Adrenal gland (tissue), 12 donors: ENCODE results near the gene TPO. TPM values are rescaled to one million over a fixed set of nuclear protein-coding genes. Genes with fewer than 3 reads are reported as not detected.

Experiments used
- DNase-seq, 7 donors: peaks; one replicate each; pipeline ENCODE4 v3.0.0-alpha.2; 2019 to 2020
- H3K27ac ChIP-seq, 5 donors: fragments of 200-600 bp; sonication (generic) in 4 of 5; 1 replicate in 3 of 5; 2 replicates in 2 of 5; pipeline versions ENCODE4 v1.5.1 to v1.8.0; 2016 to 2020; ENCODE audit warnings: mild to moderate bottlenecking in 1 of 5
- H3K27me3 ChIP-seq: fragments of 200-600 bp; 2 replicates; pipeline ENCODE4 v1.8.0; 2021
- H3K36me3 ChIP-seq, 2 donors: fragments of 200-600 bp; replicated peaks in 1 of 2; 1 replicate in 1 of 2; 2 replicates in 1 of 2; pipeline versions ENCODE4 v1.5.1 to v1.8.0; 2018 to 2022
- H3K4me1 ChIP-seq, 2 donors: fragments of 200-600 bp; replicated peaks in 1 of 2; 1 replicate in 1 of 2; 2 replicates in 1 of 2; pipeline versions ENCODE4 v1.5.1 to v1.8.0; 2018 to 2021
- H3K4me3 ChIP-seq, 4 donors: fragments of 200-600 bp; sonication (generic) in 3 of 4; one replicate each; pipeline ENCODE4 v1.5.1; 2016 to 2018
- H3K9me3 ChIP-seq, 3 donors: fragments of 200-600 bp; sonication (generic) in 1 of 3; replicated peaks in 1 of 3; 1 replicate in 2 of 3; 2 replicates in 1 of 3; pipeline versions ENCODE4 v1.5.1 to v1.8.0; 2016 to 2021
- POLR2A ChIP-seq, 2 donors: fragments of 450-650 bp; IDR thresholded peaks; one replicate each; pipeline ENCODE4 v1.6.1; 2017; ENCODE audit warnings: antibody characterized with exemption in 2 of 2, mild to moderate bottlenecking in 2 of 2, moderate library complexity in 1 of 2
- WGBS, 4 donors: extraction: QIAGEN DNeasy Blood & Tissue Kit in 2 of 4; methylation state at CpG; one replicate each; pipeline versions ENCODE4 v1.1.5 to v1.1.7; 2013 to 2017; 5-methylcytosine and 5-hydroxymethylcytosine counted together
- intact Hi-C, 2 donors: fragments of 100-400 bp; cut with DNase I; formaldehyde crosslinking; loops; one replicate each; pipeline versions ENCODE4 v1.14.1 to v1.15.0; 2022 to 2023
- polyA plus RNA-seq, 3 donors: library from polyadenylated mRNA; stranded (reverse); fragments of 200-250 nt in 2 of 3; fragments of 350-450 nt in 1 of 3; fragmentation: Illumina TruSeq in 1 of 3; extraction: RNeasy Lipid Tissue Mini Kit (QIAGEN cat#74804) in 1 of 3; gene quantifications; one replicate each; pipeline ENCODE4 v1.2.3, GENCODE V29; 2013 to 2014
- total RNA-seq, 9 donors: library from RNA; depleted of rRNA in 4 of 9; stranded (reverse); fragments of >200 nt in 4 of 9; fragments of 120-200 nt in 1 of 9; fragmentation: NEBNext Ultra II Directional in 1 of 9; extraction: Animal tissue kit (Norgen Biotek cat#: 25700) in 1 of 9; gene quantifications; one replicate each; pipeline versions ENCODE4 v1.1.0 to v1.2.4, GENCODE V29; 2013 to 2023
- TF ChIP-seq, protein P1 (sequence below), 6 experiments: fragments of 450-650 bp in 4 of 6; fragments of 200-600 bp in 2 of 6; sonication (generic) in 1 of 6; IDR thresholded peaks; 1 replicate in 5 of 6; 2 replicates in 1 of 6; pipeline versions ENCODE4 v1.5.1 to v1.8.0; 2016 to 2021; ENCODE audit warnings: antibody characterized with exemption in 6 of 6, mild to moderate bottlenecking in 2 of 6, moderate library complexity in 1 of 6
- donor health status: healthy with polysubstance abuse.
- donor health status: Bipolar disorder and iron deficiency.
- donor health status: DM: yes; HTN: yes; CAD: no.
- donor health status: DM: no; HTN: no; CAD: no.
- donor health status: DM: no; HTN: no; CAD: no.
- donor health status: DM: yes; HTN: yes; CAD: no.

TPO gene
- total and polyA plus RNA-seq, 12 donors, result 0.08 to 16.0 (median 1.6) TPM; not detected in 8

DNA sequence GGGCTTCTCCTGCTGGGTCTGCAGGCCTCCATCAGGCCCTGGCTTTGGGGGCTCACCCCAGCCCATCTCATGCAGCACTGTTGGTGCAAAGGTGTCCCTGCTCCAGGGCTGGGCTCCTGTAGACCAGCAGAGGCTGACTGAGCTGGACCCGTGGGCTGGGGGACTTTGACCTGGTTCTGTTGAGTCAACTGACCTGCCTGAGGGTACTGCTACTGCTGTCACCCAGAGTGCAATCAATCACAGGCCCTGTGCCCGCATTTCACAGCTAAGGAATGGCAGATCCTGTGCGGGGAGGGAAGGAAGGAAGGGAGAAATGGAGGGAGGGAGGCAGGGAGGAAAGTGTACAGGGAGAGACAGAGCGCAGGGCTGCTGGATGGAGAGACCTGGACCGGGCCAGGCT is 136.8 kb downstream of the TPO start:
- Histone ChIP-seq H3K9me3 (no peaks in the 10 kb centered on the region), H3K27me3 (no peaks in the 10 kb centered on the region), H3K36me3 (no peaks in the 10 kb centered on the region), H3K27ac (no peak overlapping the region), H3K4me3 (no peak overlapping the region), H3K4me1 (no peaks in the 10 kb centered on the region)
- 52 to 65% (median 62%) methylated on average over 5 of the region's 5 CpGs for WGBS, 4 donors
- no peak for DNase-seq
- TF ChIP-seq, protein P1, sequence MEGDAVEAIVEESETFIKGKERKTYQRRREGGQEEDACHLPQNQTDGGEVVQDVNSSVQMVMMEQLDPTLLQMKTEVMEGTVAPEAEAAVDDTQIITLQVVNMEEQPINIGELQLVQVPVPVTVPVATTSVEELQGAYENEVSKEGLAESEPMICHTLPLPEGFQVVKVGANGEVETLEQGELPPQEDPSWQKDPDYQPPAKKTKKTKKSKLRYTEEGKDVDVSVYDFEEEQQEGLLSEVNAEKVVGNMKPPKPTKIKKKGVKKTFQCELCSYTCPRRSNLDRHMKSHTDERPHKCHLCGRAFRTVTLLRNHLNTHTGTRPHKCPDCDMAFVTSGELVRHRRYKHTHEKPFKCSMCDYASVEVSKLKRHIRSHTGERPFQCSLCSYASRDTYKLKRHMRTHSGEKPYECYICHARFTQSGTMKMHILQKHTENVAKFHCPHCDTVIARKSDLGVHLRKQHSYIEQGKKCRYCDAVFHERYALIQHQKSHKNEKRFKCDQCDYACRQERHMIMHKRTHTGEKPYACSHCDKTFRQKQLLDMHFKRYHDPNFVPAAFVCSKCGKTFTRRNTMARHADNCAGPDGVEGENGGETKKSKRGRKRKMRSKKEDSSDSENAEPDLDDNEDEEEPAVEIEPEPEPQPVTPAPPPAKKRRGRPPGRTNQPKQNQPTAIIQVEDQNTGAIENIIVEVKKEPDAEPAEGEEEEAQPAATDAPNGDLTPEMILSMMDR (IDR thresholded peaks at IDR 0.05), result no peak
- TF ChIP-seq POLR2A (IDR thresholded peaks at IDR 0.05), result no peak
- intact Hi-C loops, result no loop called here

DNA sequence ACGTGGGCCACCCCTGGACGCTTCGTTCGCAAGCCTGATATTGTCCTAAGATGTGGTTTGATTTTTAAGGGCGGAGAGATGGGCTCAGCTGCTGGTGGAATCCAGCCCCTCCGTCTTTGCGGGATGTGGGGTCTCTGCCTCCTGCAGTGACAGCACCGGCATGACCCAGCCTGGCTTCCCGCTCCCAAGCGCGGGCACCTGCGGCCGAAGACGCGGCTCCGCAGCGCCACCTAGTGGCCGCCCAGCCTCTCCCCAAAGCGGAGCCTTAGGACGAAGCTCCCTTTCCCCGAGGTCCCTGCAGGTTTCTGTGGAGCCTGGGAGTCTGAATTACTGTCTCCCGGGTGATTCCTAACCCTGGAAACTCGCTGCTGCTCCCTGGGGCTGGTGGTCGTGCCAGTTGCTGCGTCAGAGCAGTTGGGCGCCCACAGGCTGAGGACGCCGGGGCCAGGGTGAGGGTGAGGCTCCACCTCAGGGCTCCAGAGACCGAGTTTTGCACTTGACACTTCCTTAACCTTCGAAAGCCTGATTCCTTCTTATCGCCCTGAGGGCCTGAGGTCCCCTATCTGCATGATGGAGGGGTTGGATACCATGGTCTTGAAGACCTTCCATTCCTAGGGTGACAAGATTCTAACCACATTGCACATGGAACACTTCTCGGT is 137.5 kb downstream of the TPO start:
- intact Hi-C loops, result no loop called here
- Histone ChIP-seq H3K9me3 (no peaks in the 10 kb centered on the region), H3K4me3 (no peak overlapping the region), H3K4me1 (no peaks in the 10 kb centered on the region), H3K27me3 (no peaks in the 10 kb centered on the region), H3K36me3 (no peaks in the 10 kb centered on the region), H3K27ac (no peak overlapping the region)
- WGBS, 4 donors, result 24 to 54% (median 32%) methylated on average over 4 to 32 of the region's 32 CpGs
- TF ChIP-seq, protein P1 (IDR thresholded peaks at IDR 0.05), result peak; percentile 62 to 97 (median 80)
- TF ChIP-seq POLR2A (IDR thresholded peaks at IDR 0.05), result no peak
- DNase-seq, result peak; percentile 35 to 68 (median 62)

DNA sequence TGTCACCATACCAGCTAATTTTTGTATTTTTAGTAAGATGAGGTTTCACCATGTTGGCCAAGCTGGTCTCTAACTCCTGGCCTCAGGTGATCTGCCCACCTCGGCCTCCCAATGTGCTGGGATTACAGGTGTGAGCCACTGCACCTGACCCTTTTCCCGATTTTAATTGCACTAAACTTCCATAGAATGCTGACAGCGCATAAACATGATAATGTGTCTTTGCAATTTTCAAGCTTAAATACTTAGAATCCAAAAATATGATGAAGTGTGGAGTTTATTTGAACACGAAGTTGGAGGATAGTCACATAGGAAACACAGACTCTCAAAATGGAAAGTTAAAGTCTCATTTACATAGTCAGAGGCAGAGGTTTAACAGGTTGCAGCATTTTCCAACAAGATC is 138.6 kb downstream of the TPO start:
- H3K27me3 ChIP-seq, result no peaks in the 10 kb centered on the region
- intact Hi-C loops, result no loop called here
- H3K27ac ChIP-seq, result no peak overlapping the region
- TF ChIP-seq POLR2A (IDR thresholded peaks at IDR 0.05), result no peak
- DNase-seq, result no peak
- 75 to 86% (median 85%) methylated on average over 4 of the region's 4 CpGs for WGBS, 4 donors
- no peaks in the 10 kb centered on the region for H3K9me3 ChIP-seq
- no peaks in the 10 kb centered on the region for H3K36me3 ChIP-seq
- H3K4me3 ChIP-seq, result no peak overlapping the region
- no peaks in the 10 kb centered on the region for H3K4me1 ChIP-seq

- DNase-seq, result no peak
- no peaks in the 10 kb centered on the region for H3K27me3 ChIP-seq
- intact Hi-C loops, result no loop called here
- H3K9me3 ChIP-seq, result no peaks in the 10 kb centered on the region
- 69 to 87% (median 76%) methylated on average over 7 of the region's 7 CpGs for WGBS, 4 donors
- no peaks in the 10 kb centered on the region for H3K4me1 ChIP-seq
- no peaks in the 10 kb centered on the region for H3K36me3 ChIP-seq
- peak overlapping the region in 2 of 5 donors; percentile 51 to 53 for H3K27ac ChIP-seq
- H3K4me3 ChIP-seq, result no peak overlapping the region
- TF ChIP-seq, protein P1 (IDR thresholded peaks at IDR 0.05), result no peak
- TF ChIP-seq POLR2A (IDR thresholded peaks at IDR 0.05), result no peak
Measured at GRCh38 chr2:1552611-1553010, 139.3 kb downstream of the TPO start.
